HG02870 (cell line): Measurements from ENCODE around the gene PARG.
A peak's percentile ranks its signal among the peaks of the same experiment; 100 is the strongest.
"Not testable (repeated sequence)": the region's sequence is repeated elsewhere in the genome, so short reads cannot be mapped to it uniquely, and the experiment has no call there.

ENCODE experiments used
- ATAC-seq: cut with Tn5 transposase; IDR thresholded peaks from one replicate; pipeline ENCODE4 v1.9.1; 2021; ENCODE audit warnings: mild to moderate bottlenecking, moderate library complexity; ENCODE audit not compliant: unreplicated experiment

PARG gene

GRCh38 chr10:49908290-49909080, 33.3 kb downstream of the PARG start:
- not testable (repeated sequence) for ATAC-seq

- not testable (repeated sequence) for ATAC-seq
Observed at GRCh38 chr10:49903829-49904228, 38.0 kb downstream of the PARG start.

- ATAC-seq: not testable (repeated sequence)
Observed at GRCh38 chr10:49900406-49900805, 41.4 kb downstream of the PARG start.

- not testable (repeated sequence) for ATAC-seq
Observed at GRCh38 chr10:49899999-49900398, 41.8 kb downstream of the PARG start.

- ATAC-seq: not testable (repeated sequence)
Observed at GRCh38 chr10:49890025-49890424, 51.8 kb downstream of the PARG start.

GRCh38 chr10:49884739-49885331, 57.0 kb downstream of the PARG start:
- not testable (repeated sequence) for ATAC-seq

- not testable (repeated sequence) for ATAC-seq
Observed at GRCh38 chr10:49883852-49884251, 58.0 kb downstream of the PARG start.

GRCh38 chr10:49882327-49882726, 59.5 kb downstream of the PARG start:
- not testable (repeated sequence) for ATAC-seq

GRCh38 chr10:49872740-49873139, 69.1 kb downstream of the PARG start:
- ATAC-seq: not testable (repeated sequence)

GRCh38 chr10:49871462-49871861, 70.4 kb downstream of the PARG start:
- not testable (repeated sequence) for ATAC-seq

- not testable (repeated sequence) for ATAC-seq
Observed at GRCh38 chr10:49859933-49860332, 81.9 kb downstream of the PARG start.

GRCh38 chr10:49858697-49859382, 83.0 kb downstream of the PARG start:
- not testable (repeated sequence) for ATAC-seq

- not testable (repeated sequence) for ATAC-seq
Observed at GRCh38 chr10:49849520-49849919, 92.3 kb downstream of the PARG start.

GRCh38 chr10:49844775-49845595, 96.8 kb downstream of the PARG start:
- ATAC-seq: no peak

- ATAC-seq: not testable (repeated sequence)
Observed at GRCh38 chr10:49842333-49842628, 99.5 kb downstream of the PARG start.

GRCh38 chr10:49841615-49842332, 100.1 kb downstream of the PARG start:
- no peak for ATAC-seq

GRCh38 chr10:49837685-49838084, 104.1 kb downstream of the PARG start:
- ATAC-seq: no peak

- ATAC-seq: no peak
Observed at GRCh38 chr10:49837051-49837478, 104.8 kb downstream of the PARG start.

- ATAC-seq: no peak
Observed at GRCh38 chr10:49834976-49835375, 106.9 kb downstream of the PARG start.

- peak; percentile 46 for ATAC-seq
Observed at GRCh38 chr10:49834201-49834600, 107.6 kb downstream of the PARG start.
